GM19023 (cell line): ENCODE data around the gene COL23A1.

Experiments used
- ATAC-seq: cut with Tn5 transposase; IDR thresholded peaks from one replicate; pipeline ENCODE4 v1.9.1; 2021; ENCODE audit warnings: mild to moderate bottlenecking, moderate library complexity; ENCODE audit not compliant: unreplicated experiment

The COL23A1 gene

DNA sequence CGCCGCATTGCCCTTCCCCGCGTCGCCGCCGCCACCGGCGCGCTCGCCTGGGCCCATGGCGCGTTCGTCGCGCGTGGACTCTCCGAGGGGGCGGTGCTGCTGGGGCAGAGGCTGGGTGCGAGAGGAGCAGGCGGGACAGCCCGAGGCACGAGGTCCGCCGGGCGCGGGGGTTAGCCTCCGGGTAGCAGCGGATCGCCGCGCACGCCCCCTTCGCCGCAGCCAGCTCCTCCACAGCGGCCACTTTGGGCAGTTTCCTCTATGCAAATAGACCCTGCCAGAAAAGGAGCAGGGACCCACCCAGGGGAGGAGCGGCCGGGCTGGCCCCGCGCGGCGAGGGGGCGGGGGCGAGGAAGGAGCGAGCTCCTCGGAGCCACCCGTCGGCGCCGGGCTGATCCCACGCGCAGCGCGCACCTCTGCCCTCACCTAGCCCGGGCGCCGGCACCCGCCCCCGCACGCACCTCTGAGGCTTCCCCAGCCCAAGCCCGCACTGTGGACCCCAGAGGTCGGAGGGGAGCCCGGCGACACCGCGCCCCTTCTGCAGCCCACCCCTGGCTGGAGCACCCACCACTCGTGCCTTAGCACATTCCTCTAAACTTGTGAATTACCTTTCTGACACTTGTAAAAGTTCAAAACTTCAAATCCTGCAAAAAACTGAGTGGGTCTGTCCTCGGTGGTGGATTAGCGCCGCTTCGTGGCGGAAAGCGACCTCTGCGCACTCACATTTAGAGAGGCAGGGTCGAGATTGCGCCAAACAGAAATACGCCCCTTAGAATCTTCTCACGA, at the start of gene COL23A1:
COL23A1 (minus strand) TSS at position 253 of the 783 bp plus-strand sequence.
- ATAC-seq = no peak

DNA sequence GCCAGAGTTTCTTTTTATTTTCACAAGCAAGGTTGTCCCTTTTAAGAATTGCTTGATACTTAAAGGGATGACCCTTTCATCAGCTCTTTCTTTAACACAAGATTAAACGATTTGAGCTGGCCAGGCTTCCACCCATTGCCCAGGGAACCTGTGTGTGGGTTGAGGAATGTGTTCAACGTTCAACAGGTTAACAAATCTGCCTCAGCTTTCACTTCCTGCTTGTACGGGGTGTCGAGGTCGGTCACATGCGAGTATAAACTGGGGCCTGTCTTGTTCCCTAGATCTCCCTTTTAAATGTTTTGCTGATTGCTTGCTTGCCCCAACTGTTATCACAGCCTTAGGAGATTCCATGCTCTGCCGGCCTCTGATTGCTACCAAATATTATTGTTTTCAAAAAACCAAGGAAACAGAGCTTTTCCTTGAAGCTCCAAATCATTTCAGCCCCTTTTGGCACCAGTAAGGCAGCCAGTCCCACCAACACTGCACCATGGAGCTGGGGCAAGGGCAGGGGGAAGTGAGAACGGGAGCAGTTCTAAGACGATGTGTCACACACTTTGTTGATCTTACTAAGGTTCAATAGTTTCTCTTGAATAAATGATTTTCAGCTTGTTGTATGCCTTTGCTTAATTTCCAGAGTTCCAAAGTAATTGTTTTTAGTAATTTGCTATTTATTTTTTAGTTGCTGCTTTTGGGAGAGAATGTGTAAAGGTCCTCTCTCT, 47.3 kb upstream of the COL23A1 start:
- ATAC-seq = no peak

DNA sequence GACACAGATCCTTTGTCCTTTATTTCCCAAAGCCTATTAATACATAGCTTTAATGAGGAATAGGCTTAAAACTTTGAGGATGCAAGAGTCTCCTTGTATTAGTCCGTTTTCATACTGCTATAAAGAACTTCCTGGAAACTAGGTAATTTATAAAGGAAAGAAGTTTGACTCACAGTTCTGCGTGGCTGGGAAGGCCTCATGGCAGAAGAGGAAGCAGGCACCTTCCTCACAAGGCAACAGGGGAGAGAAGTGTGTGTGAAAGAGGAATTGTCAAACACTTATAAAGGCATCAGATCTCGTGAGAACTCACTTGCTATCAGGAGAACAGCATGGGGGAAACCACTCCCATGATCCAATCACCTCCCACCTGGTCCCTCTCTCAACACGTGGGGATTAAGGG, 42.1 kb upstream of the COL23A1 start:
- no peak for ATAC-seq

DNA sequence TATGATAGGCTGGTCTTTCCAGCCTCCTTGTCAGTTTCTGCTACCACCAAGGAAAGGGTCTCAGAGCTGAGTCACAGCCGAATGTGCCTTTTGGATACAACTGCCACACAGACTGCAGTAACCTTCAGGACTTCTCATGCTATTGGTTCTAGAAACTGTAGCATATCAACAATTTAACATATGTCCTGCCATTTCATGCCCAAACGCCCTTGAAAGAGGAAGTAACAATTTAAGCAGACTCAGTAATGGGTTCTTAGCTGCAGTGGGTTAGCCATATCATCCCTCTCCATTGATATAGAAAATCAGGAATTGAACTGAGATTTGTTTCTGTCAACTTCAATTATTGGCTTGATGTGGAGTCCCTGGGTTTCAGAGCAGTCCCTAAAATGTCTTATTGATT, 40.8 kb upstream of the COL23A1 start:
- no peak for ATAC-seq

DNA sequence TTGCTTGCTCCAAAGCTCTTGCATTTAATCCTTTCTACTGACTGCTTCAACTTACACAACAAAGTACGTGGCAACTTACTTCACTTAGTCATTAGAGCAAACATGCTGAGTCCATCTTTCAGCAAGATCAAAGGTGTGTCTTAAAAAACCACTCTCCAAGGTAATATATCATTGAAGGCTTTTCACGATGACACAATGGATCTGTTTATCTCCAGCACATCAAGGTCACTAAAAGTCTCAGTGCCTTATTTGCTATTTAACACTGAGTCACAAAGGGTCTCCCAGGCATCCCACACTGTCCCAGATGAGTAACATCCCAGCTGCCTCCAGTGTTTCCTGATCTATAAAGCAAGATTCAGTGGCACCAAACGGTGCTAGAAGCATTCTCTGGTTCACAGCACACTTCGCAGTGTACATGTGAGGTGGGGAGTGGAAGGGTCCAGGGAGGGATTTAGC, 40.3 kb upstream of the COL23A1 start:
- no peak for ATAC-seq

DNA sequence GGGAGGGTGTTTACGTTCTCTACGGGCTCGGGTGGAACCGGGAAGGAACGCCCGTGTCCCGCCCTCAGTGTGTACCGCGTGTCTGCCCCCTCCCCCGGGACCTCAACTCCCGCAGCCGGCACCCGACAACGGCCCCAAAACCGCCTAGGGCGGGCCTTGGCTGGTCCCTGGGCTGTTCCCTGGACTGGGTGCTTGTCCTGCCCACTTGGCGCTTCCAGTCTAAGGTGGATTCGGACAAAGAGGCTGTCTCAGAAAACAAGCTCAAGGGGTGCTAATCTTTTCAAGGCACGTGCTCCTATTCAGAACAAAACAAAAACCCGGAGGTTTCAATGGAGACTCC, 37.0 kb upstream of the COL23A1 start:
- ATAC-seq = no peak

DNA sequence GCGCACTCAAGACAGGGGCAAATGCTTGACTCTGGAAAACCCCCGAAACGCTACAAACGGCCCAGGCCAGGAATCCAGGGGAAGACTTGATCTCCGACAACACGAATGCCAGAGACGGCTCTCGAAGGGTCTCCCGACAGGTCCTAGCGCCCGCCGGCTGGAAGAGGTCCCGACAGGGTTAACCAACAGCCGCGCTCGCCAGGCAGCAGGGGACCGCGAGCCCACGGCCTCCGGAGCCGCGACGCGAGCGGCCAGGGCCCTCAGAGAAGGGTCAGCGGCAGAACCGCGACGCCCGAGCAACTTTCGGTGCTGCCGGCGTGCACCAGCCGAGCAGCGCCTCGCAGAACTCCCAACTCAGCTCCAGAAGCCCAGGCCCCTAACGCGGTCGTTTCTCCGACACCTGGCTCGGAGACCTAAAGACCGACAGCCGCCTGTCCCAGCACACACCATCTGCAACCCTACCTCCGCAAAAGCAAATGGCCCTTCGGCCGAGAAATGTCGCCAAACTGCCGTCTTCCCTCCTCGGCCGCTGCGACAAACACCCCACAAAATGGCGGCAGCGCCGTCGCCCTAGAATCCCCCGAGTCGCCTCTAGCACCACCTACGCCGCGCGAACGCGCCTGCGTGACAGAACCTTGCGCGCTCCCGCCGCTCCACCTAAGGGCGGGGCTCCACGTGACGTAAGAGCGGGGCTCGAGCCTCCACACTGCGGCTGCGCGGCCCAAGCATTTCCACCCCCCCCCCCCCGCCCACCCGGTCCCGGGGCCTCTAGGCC, 36.5 kb upstream of the COL23A1 start, which contains the start of gene CLK4:
CLK4 (minus strand) TSS at position 567 of the 775 bp plus-strand sequence. CDS start 3,634 bp downstream, outside the sequence.
- peak; percentile 82 for ATAC-seq

DNA sequence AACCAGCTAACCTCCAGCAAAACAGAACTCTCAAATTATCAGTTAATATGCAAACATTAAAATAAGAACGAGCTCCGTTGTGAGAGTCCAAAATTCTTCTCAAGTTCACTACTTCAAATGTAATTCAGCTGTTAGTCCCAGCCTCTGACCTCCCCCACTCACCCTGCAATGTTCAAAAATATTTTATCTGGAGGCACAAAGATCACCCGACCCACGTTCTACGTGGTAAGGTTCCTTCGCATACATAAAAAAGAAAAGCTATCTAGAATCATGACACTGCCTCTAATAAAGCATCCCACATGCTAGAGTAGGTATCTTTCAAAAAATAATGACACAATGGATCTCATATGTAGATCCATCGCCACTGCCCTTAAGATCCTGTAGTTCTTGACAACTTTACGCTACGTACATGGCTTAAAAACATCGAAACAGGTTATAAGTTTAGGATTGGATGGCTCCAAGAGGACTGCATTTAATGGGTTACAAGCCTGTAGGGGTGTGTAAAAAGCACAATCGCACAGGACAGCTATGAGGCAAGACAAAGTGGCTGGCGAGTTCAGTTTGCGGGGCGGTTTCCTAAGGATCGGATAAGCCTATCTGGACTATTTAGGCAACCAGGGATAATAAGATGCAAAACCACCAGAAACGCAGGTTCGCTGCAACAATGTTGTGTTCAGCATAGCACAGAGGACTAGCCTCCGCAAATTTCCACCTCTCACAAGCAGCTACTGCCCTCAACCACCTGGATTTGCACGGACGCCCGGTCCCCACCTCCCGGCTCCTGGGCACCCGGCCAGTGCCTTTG, 35.7 kb upstream of the COL23A1 start:
- ATAC-seq = peak; percentile 8

DNA sequence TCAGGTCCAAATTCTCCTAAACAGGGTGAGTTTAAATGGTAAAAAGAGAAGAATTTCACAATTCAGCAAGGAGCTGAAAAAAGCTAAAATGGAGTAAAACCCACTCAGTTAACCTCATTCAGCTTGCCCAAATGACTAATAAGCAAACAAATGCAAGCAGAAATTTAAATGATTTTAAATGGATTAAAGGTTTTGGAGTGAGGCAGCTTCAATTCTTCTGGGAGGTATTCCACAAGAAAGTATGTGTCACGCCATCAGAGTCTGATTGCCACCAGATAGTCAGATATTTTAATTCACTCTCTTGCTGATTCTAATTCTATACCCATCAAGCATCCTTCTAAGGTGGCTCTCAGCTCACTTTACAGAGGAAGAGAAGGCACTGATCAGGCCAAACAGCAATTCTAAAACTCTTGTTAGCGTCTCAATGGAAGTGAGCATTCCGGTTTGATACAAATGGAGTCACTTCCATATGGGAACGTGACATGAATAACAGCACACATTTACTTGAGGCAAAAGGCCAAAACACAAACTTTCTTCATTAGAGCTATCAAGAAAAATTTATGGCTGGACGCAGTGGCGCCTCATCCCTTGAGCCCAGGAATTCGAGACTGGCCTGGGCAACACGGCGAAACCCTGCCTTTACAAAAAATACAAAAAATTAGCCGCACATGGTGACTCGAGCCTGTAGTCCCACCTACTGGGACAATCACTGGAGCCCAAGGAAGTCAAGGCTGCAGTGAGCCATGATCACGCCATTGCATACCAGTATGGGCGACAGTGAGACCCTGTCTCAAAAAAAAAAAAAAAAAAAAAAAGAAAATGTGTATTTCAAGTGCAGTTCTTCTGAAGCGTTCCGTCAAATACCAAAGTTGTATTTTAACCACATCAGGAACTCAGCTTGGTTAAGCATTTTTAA, 34.7 kb upstream of the COL23A1 start:
- no peak for ATAC-seq

DNA sequence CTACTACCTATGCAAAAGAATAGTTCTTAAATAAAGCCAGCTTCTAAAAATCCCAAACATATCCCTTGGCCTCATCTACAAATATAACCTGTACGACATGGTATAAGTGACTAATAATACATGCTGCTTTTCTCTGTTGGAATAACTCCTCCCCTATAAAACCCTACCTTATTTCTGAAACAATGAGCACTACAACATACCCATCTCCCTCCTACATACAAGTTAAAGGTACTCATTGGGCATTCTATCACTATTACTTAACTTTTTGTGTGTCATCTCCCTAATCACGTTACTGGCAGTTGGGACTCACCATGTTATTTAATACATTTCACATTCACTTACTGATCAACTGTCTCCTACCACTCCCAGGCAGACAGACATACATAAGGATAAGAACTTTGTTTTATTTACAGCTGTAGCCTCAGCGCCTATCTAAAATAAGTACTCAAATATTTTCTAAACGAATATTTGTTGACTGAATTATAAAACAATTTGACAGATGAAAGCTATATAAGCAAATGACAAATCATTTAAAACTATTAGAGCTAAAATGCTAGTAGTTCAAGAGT, 32.6 kb upstream of the COL23A1 start:
- ATAC-seq = no peak

DNA sequence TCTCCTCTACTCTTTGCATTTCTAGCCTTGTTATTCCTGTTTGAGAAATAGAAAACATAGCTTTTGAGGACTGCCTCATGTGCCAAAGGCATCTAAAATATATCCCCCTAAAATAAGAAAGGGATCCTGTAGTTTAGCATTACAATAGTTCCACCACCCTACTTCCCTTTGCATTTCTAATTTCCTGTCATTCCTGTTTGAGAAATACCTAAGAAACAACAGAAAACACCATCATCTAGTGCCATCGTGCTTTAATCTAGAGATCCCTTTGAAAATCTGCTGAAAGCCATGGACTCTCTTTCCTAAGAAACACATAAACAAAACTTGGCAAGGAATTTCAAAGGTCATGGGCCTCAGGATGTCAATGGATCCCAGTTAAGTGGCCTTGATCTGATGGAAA, 29.2 kb upstream of the COL23A1 start:
- ATAC-seq = no peak

DNA sequence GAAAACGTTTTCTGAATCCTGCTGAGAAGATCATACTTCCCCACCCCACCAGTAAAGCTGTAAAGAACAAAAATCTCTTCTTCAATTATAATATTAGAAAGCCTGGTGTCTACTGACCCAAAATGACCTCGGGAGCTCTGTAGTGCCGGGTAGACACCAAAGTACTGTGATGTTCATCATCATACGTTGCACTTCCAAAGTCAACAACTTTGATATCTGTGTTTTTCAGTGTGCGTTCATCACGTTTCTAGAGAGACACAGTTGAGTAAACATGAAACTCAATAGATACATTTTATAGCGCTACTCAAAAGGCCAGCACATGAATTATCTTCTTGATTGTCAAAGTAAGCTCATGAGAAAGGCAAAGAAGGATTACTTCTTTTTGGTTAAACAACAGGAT, 22.1 kb upstream of the COL23A1 start:
- ATAC-seq = no peak

DNA sequence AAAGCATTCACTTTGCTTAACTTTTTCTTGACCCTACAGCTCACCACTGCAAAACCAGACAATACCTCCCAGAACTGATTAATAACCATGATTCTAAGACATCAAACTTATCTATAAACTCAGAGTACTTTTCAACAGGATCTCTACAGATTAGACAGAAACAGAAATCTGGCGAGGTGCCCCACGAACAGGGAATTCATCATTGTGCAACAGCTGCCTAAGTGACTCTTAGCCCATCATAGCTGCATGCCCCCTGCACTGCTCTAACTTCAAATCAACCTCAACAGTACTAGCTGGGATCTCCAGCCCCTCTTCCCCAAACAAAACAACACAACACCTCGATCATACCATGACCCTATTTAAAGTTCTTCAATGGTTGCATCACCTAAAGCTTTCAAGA, 16.1 kb upstream of the COL23A1 start:
- no peak for ATAC-seq

DNA sequence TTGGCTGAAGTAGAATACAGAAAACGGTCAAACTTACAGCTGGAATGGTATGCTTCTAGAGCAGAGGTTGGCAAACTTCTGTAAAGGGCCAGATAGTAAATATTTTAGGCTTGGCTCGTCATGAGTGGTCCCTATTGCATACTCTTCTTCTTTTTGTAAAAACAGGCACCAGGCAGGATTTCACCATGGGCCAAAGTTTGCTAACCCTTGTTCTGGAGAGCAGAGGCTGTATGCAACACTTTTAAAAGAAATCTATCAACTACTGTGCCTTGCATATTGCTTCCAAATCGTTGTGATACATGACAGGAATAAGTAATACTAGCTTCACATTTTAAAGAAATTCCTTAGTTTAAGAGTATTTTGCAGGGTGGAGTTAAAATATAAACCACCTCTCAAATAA, 15.6 kb upstream of the COL23A1 start:
- ATAC-seq = no peak

DNA sequence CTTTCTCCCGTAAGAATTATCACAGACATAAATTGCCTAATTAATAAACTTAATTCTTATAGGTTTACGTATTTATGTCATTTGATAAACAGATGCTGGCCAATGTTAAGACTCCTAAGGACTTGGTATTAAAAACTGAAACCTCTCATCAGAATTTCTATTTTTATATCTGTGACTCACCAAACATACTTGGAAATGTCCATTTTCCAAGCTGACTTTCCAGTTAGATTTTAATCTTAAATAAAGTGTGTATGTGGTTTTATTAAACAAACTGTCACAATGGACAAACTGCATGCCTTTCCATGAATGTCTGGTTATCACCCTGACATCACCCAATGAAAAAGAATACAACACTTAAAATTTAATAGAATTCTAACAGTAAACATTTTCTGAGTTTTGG, 12.6 kb upstream of the COL23A1 start:
- no peak for ATAC-seq

DNA sequence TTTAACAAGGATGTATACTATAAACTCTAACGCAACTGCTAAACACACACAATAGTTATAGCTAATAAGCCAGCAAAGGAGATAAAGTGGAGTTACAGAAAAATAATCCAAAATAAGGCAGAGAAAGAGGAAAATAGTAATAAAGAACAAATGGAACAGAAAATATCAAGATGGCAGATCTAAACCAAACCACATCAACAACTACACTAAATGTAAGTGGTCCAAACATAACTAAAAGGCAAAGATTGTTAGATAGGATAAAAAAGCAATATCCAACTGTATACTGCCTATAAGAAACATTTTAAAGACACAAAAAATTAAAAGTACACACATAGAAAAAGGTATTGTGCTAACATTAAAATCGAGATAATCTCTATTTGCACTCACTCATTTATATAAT, 5.6 kb upstream of the COL23A1 start:
- ATAC-seq = no peak

DNA sequence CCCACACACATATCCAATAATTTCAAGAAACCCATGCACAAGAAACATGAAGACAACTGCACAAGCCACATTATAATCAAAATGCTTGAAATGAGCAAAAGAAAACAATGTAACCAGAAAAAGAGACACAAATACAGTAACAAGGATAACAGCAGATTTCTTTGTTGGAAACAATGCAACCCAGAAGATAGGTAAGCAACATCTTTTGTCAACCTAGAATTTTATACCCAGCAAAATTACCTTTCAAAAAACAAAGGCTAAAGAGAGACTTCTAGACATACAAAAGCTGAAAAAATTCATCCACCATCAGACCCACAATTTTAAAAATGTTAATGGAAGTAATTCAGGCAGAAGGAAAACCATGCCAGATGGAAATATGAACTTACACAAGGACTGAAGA, 5.0 kb upstream of the COL23A1 start:
- ATAC-seq = no peak

DNA sequence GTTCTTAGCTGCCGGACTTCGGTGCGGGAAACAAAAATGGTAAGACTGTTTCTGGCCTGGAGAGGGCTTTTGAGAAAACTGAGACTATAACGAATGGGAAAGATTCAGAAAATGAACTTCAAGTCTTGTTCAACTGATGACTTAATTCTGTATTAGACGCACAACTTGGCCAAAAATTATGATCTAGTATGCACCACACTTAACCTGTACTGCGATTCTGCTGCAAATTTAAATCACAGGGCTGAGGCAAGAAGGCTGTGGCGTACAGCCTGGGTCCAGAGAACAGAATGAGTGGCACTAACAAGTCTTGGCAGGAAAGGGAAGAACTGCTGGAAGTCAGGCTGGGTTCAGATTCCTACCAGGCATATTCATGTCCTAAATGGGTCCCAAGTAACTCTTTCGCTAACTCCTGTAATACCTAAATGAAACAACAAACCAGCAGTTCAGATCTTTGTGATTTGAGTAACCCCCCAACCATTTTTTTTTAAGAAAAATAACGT, 781 bp upstream of the COL23A1 start:
- no peak for ATAC-seq
